OCI-LY3 (cell line): ENCODE measurements around the gene LHX1.
A peak's percentile ranks its signal among the peaks of the same experiment; 100 is the strongest.

Experiments
- H2AFZ ChIP-seq: fragments of 200-600, 300-600 bp; shearing (Covaris generic); 2 replicates; pipeline ENCODE4 v1.6.0; 2014; ENCODE audit warnings: antibody characterized with exemption, low read depth, low read length
- H3K27ac ChIP-seq: fragments of 200-600, 300-600 bp; sonication (generic); 2 replicates; pipeline ENCODE4 v1.5.1; 2014; ENCODE audit warnings: mild to moderate bottlenecking, low read length, moderate library complexity, mixed read lengths
- H3K27me3 ChIP-seq: fragments of 200-600, 300-600 bp; sonication (generic); 2 replicates; pipeline ENCODE4 v1.6.1; 2014; ENCODE audit warnings: low read depth, low read length, mixed read lengths
- H3K36me3 ChIP-seq: fragments of 200-600, 300-600 bp; sonication (generic); replicated peaks from 2 replicates; pipeline ENCODE3; 2014; ENCODE audit warnings: low read depth, low read length, mixed read lengths
- H3K4me1 ChIP-seq: fragments of 300-600, 200-600 bp; sonication (generic); 2 replicates; pipeline ENCODE4 v1.6.1; 2014; ENCODE audit warnings: low read length, mixed read lengths
- H3K4me2 ChIP-seq: fragments of 200-600, 300-600 bp; sonication (generic); 2 replicates; pipeline ENCODE4 v1.6.1; 2014; ENCODE audit warnings: low read length, mixed read lengths
- H3K4me3 ChIP-seq: fragments of 300-600, 200-600 bp; sonication (generic); 2 replicates; pipeline ENCODE4 v1.5.1; 2014; ENCODE audit warnings: antibody characterized with exemption, mild to moderate bottlenecking, low read length, moderate library complexity
- H3K79me2 ChIP-seq: fragments of 300-600, 200-600 bp; shearing (Covaris generic); 2 replicates; pipeline ENCODE4 v1.6.1; 2014; ENCODE audit warnings: mild to moderate bottlenecking, low read length, mixed read lengths
- H3K9ac ChIP-seq: fragments of 300-600, 200-600 bp; shearing (Covaris generic); 2 replicates; pipeline ENCODE4 v1.6.0; 2014; ENCODE audit warnings: mild to moderate bottlenecking, low read length, moderate library complexity
- H3K9me3 ChIP-seq: fragments of 200-600, 300-600 bp; shearing (Covaris generic); 2 replicates; pipeline ENCODE4 v1.6.1; 2014; ENCODE audit warnings: low read length, mixed read lengths; ENCODE audit not compliant: insufficient read depth
- H4K20me1 ChIP-seq: fragments of 200-600, 300-600 bp; sonication (generic); 2 replicates; pipeline ENCODE4 v1.6.1; 2016; ENCODE audit warnings: low read length, mixed read lengths; ENCODE audit not compliant: insufficient read depth
- CTCF ChIP-seq: fragments of 200-600, 300-600 bp; sonication (generic); IDR thresholded peaks from 2 replicates; pipeline ENCODE4 v1.5.1; 2014; ENCODE audit warnings: antibody characterized with exemption, low read length, low read depth
- EZH2phosphoT487 ChIP-seq: fragments of 200-600 bp; shearing (Covaris generic); IDR thresholded peaks from 2 replicates; pipeline ENCODE4 v1.6.1; 2018; ENCODE audit warnings: antibody characterized with exemption, mixed run types, low read depth

LHX1 gene

GRCh38 chr17:36937001-36937958 is at the start of gene LHX1:
Gene LHX1, plus strand, starts transcription at chr17:36937475. Its CDS starts 723 bp downstream, at chr17:36938198.
- Histone ChIP-seq H3K4me1 (no peaks in the 10 kb centered on the region), H3K4me3 (peak within 1 kb of the TSS; percentile 71), H4K20me1 (no peaks in the 10 kb centered on the region), H2AFZ (no peak within 1 kb of the TSS), H3K27me3 (peaks cover 16% of the 10 kb centered on the region), H3K9ac (0 out of 2 replicates have a peak within 1 kb of the TSS, but pooled peaks have one; percentile 13), H3K27ac (no peak within 1 kb of the TSS), H3K36me3 (no peaks in the 10 kb centered on the region), H3K9me3 (no peaks in the 10 kb centered on the region), H3K79me2 (no peaks in the 10 kb centered on the region), H3K4me2 (peak within 1 kb of the TSS; percentile 64)
- no peak for TF ChIP-seq CTCF
- no peak for TF ChIP-seq EZH2phosphoT487

DNA sequence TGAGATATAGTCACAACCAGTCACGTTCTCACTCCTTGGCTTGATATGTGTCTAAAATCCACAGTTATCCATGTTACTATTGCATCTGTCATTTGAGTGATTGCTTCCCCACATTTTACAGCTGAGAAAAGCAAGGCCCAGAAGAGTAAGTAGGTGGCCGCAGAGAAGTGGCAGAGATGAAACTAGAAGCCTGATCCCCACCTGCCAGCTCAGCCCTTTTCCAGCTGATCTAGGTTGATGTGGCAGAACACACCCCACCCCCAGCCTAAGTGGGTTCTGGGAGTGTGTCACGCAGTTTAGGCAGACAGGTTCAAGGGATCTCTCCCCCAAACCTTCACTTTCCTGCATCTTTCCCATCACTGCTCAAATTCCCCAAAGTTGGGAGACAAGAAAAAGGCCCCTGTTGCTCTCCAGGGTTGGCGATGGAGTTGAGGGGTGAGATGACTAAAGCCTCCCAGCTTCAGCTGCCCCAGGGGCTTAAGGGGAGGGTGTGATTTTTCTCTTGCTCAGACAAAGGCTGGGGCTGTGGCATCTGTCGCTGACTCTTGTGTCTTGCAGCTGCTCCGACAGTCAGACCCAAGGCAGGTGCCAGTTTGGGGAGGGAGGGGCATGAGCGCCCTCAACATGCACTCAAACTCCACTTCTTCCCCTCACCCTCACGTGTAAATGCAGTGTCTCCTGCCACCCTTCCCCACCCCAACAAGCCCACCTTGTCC is 48.9 kb upstream of the LHX1 start:
- no peaks in the 10 kb centered on the region for H3K9me3 ChIP-seq
- no peaks in the 10 kb centered on the region for H3K36me3 ChIP-seq
- H3K4me2 ChIP-seq = peak overlapping the region; percentile 38
- TF ChIP-seq CTCF (no peak), EZH2phosphoT487 (no peak)
- H2AFZ ChIP-seq = no peak overlapping the region
- no peaks in the 10 kb centered on the region for H3K79me2 ChIP-seq
- no peak overlapping the region for H3K4me3 ChIP-seq
- H3K4me1 ChIP-seq = peaks cover 28% of the 10 kb centered on the region
- no peaks in the 10 kb centered on the region for H4K20me1 ChIP-seq
- H3K9ac ChIP-seq = no peak overlapping the region
- H3K27me3 ChIP-seq = peaks cover 25% of the 10 kb centered on the region
- H3K27ac ChIP-seq = no peak overlapping the region

DNA sequence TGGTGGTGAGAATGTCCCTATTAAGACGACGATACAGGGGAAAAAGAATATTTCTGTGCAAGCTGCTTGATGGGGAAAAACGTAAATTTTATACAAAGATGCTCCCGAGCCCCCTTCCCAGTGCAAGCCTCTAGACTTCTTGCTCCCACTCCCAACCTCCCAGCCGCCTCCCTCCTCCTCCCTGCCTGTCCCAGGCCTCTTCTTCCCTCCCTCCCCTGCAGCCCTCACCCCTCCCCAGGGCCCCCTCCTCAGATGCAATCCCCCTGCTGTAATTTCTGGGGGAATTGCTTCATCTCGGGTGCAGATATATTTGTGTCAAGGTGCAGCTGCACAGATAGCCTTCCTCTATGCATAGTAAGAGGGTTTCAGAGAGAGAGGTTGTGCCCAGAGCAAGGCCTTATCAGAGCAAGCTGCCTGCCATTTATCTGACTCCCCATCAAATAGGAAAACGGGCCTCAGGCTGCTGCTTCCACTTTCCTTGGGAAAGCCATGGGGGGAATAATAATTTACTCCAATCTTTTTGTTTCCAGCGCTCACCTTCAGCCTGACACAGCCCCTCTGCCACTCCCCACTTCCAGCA is 47.4 kb upstream of the LHX1 start:
- H3K9me3 ChIP-seq = no peaks in the 10 kb centered on the region
- H3K79me2 ChIP-seq = no peaks in the 10 kb centered on the region
- no peak for TF ChIP-seq CTCF
- H3K9ac ChIP-seq = no peak overlapping the region
- H2AFZ ChIP-seq = no peak overlapping the region
- no peak overlapping the region for H3K4me2 ChIP-seq
- peaks cover 28% of the 10 kb centered on the region for H3K4me1 ChIP-seq
- H4K20me1 ChIP-seq = no peaks in the 10 kb centered on the region
- H3K27me3 ChIP-seq = peaks cover 26% of the 10 kb centered on the region
- no peak overlapping the region for H3K27ac ChIP-seq
- no peak overlapping the region for H3K4me3 ChIP-seq
- H3K36me3 ChIP-seq = no peaks in the 10 kb centered on the region
